HFFc6 (cell line): ENCODE measurements around the gene ALG2. TPM values are rescaled to one million over a fixed set of nuclear protein-coding genes. Genes with fewer than 3 reads are reported as not detected.

ENCODE experiments used
- DNase-seq: peaks from one replicate; pipeline ENCODE4 v3.0.0-alpha.2; 2018
- H3K27ac Mint-ChIP-seq: 2 replicates; pipeline ENCODE4 v1.8.0; 2020; ENCODE audit warnings: mild to moderate bottlenecking, mixed read lengths
- H3K27me3 Mint-ChIP-seq: 2 replicates; pipeline ENCODE4 v1.8.0; 2021; ENCODE audit warnings: mild to moderate bottlenecking, moderate library complexity, mixed read lengths; ENCODE audit not compliant: insufficient read depth
- H3K36me3 Mint-ChIP-seq: 2 replicates; pipeline ENCODE4 v1.8.0; 2021; ENCODE audit warnings: low read depth, mixed read lengths
- H3K4me1 Mint-ChIP-seq: 2 replicates; pipeline ENCODE4 v1.8.0; 2020; ENCODE audit warnings: low read depth, mixed read lengths
- H3K4me3 Mint-ChIP-seq: 2 replicates; pipeline ENCODE4 v1.8.0; 2020; ENCODE audit warnings: mild to moderate bottlenecking, moderate library complexity, mixed read lengths
- H3K9me3 Mint-ChIP-seq: 2 replicates; pipeline ENCODE4 v1.8.0; 2020; ENCODE audit warnings: mild to moderate bottlenecking, mixed read lengths
- total RNA-seq, 6 experiments: library from RNA; stranded (reverse); fragmentation: NEBNext Ultra II Directional; extraction: Animal tissue kit (Norgen Biotek cat#: 25700); gene quantifications; 2 replicates in 1 of 6; 3 replicates in 5 of 6; pipeline ENCODE4 v1.2.3, GENCODE V29; 2021
- TF ChIP-seq, protein P1 (sequence below): fragments of 200-600 bp; sonication (generic); IDR thresholded peaks from 2 replicates; pipeline ENCODE4 v1.5.0; 2021; ENCODE audit warnings: antibody characterized with exemption, mild to moderate bottlenecking

The ALG2 gene
- total RNA-seq, 6 experiments from 2014 or later, result 30.4 to 42.2 (median 38.3) TPM

DNA sequence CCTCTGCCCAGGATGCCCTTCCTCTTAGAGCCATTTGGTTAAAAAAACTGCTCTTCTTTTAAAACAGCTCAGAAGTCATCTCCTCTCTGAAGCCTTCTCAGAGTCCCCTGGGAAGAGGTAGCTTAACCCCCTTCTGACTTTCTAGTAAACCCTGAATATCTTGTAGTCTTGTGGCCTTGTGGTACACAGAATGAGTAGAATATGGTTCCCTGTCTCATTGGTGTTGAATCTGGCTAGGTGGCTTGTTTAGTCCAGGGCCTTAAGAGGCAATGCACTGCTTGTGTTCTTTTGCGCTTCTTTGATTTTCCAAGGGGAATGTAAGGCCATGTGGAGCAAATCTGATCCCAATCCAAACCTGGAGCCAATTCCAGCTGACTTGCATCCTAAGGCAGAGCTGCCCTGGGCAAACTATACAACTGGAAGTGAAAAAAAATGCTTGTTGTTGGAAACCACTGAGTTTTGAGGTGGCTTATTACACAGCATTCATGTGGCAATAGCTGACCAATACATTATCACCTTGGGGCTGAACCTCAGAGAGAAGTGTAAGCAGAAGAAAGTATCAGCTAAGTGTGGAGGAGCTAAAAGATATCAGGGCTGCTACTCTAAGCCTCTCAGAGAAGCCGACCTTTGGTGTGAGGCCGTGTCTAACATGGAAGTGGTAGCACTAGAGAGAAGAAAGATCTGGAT lies 31.0 kb downstream of the ALG2 start:
- Mint-ChIP-seq H3K4me1 (peaks cover 7% of the 10 kb centered on the region), H3K36me3 (no peaks in the 10 kb centered on the region), H3K4me3 (no peak overlapping the region), H3K27me3 (peaks cover 41% of the 10 kb centered on the region), H3K27ac (no peak overlapping the region), H3K9me3 (no peaks in the 10 kb centered on the region)
- DNase-seq, result no peak
- TF ChIP-seq, protein P1, sequence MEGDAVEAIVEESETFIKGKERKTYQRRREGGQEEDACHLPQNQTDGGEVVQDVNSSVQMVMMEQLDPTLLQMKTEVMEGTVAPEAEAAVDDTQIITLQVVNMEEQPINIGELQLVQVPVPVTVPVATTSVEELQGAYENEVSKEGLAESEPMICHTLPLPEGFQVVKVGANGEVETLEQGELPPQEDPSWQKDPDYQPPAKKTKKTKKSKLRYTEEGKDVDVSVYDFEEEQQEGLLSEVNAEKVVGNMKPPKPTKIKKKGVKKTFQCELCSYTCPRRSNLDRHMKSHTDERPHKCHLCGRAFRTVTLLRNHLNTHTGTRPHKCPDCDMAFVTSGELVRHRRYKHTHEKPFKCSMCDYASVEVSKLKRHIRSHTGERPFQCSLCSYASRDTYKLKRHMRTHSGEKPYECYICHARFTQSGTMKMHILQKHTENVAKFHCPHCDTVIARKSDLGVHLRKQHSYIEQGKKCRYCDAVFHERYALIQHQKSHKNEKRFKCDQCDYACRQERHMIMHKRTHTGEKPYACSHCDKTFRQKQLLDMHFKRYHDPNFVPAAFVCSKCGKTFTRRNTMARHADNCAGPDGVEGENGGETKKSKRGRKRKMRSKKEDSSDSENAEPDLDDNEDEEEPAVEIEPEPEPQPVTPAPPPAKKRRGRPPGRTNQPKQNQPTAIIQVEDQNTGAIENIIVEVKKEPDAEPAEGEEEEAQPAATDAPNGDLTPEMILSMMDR, result no peak

DNA sequence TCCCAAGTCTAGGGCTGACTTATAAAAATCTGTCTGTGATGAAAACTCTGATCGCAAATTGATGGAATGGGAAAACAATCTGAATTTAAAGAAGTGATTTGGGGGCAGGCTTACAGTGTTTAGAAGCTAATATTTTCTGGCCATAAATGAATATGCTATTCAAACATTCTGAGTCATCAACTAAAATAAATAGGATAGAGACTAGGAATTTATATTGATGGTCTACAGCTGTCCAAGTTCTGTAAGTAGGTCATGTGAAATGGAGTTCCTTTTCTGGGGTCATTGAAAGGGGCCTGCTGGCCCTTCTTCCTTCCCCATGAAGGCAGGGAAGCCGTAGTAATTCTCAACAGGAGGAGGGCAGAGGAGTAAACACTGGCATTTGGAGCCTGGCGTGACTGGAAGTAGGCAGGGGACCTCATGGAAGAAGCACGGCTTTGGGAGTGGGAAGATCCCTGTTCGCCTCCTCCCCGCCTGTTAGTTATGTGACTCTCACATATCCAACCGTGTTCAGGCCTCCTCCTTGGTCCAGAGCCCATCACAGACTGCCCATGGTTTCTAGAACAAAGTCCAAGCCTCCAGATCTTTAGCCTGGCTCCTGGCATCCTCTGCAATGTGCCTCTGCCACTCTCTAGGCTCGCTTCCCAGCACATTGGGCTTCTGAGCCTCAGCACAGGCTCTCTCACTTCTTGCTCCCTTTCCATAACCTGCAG lies 31.7 kb downstream of the ALG2 start:
- Mint-ChIP-seq H3K9me3 (no peaks in the 10 kb centered on the region), H3K36me3 (no peaks in the 10 kb centered on the region), H3K4me3 (no peak overlapping the region), H3K27me3 (peaks cover 40% of the 10 kb centered on the region), H3K27ac (no peak overlapping the region), H3K4me1 (peaks cover 10% of the 10 kb centered on the region)
- no peak for DNase-seq
- TF ChIP-seq, protein P1, result no peak

GRCh38 chr9:99189186-99189585 lies 32.6 kb downstream of the ALG2 start:
- no peak for DNase-seq
- Mint-ChIP-seq H3K27ac (no peak overlapping the region), H3K36me3 (no peaks in the 10 kb centered on the region), H3K27me3 (peaks cover 36% of the 10 kb centered on the region), H3K4me3 (no peak overlapping the region), H3K9me3 (no peaks in the 10 kb centered on the region), H3K4me1 (peaks cover 18% of the 10 kb centered on the region)
- TF ChIP-seq, protein P1, result no peak

GRCh38 chr9:99187311-99187710 lies 34.4 kb downstream of the ALG2 start:
- Mint-ChIP-seq H3K27ac (no peak overlapping the region), H3K4me3 (no peak overlapping the region), H3K27me3 (peaks cover 33% of the 10 kb centered on the region), H3K36me3 (no peaks in the 10 kb centered on the region), H3K4me1 (peaks cover 11% of the 10 kb centered on the region), H3K9me3 (no peaks in the 10 kb centered on the region)
- TF ChIP-seq, protein P1, result no peak
- DNase-seq, result no peak

- Mint-ChIP-seq H3K4me1 (peaks cover 22% of the 10 kb centered on the region), H3K36me3 (no peaks in the 10 kb centered on the region), H3K27me3 (peaks cover 29% of the 10 kb centered on the region), H3K9me3 (no peaks in the 10 kb centered on the region), H3K4me3 (no peak overlapping the region), H3K27ac (no peak overlapping the region)
- DNase-seq, result no peak
- TF ChIP-seq, protein P1, result no peak
Measured at GRCh38 chr9:99185934-99186333, 35.8 kb downstream of the ALG2 start.
